Measurements from ENCODE around the gene PAK1. TPM values are rescaled to one million over a fixed set of nuclear protein-coding genes. Genes with fewer than 3 reads are reported as not detected.

Gene PAK1
- total and polyA plus RNA-seq, 9 of the 15 experiments (the other 6 are each of a cell fraction or from before 2014, with no cell fraction given), result 0.52 to 11.7 (median 1.9) TPM

GRCh38 chr11:77299528-77299993, 174.3 kb downstream of the PAK1 start (continued):
- TF ChIP-seq ZNF124 (CRISPR knock-in tag; IDR thresholded peaks at IDR 0.05) (no peak), NR2C2 (CRISPR knock-in tag; IDR thresholded peaks at IDR 0.05) (no peak), NR2C2 (tag; IDR thresholded peaks at IDR 0.05) (peak; percentile 59), ARID1B (IDR thresholded peaks at IDR 0.05) (peak; percentile 73), FOXK1 (CRISPR knock-in tag; IDR thresholded peaks at IDR 0.05; ENCODE audit: borderline replicate concordance) (no peak), SOX6 (IDR thresholded peaks at IDR 0.05) (peak; percentile 52; the same call in 1 of the 2 replicates), OTX1 (CRISPR knock-in tag; IDR thresholded peaks at IDR 0.05) (no peak), ZNF175 (CRISPR knock-in tag; IDR thresholded peaks at IDR 0.05; ENCODE audit: low read depth) (0 out of 2 replicates have a peak, but pooled peaks have one; percentile 41), TAL1 (IDR thresholded peaks at IDR 0.05) (no peak), TEAD2 (tag; IDR thresholded peaks at IDR 0.05) (no peak), LEF1 (IDR thresholded peaks at IDR 0.05) (peak; percentile 29; the same call in 1 of the 2 replicates)
- TF ChIP-seq, protein P1, sequence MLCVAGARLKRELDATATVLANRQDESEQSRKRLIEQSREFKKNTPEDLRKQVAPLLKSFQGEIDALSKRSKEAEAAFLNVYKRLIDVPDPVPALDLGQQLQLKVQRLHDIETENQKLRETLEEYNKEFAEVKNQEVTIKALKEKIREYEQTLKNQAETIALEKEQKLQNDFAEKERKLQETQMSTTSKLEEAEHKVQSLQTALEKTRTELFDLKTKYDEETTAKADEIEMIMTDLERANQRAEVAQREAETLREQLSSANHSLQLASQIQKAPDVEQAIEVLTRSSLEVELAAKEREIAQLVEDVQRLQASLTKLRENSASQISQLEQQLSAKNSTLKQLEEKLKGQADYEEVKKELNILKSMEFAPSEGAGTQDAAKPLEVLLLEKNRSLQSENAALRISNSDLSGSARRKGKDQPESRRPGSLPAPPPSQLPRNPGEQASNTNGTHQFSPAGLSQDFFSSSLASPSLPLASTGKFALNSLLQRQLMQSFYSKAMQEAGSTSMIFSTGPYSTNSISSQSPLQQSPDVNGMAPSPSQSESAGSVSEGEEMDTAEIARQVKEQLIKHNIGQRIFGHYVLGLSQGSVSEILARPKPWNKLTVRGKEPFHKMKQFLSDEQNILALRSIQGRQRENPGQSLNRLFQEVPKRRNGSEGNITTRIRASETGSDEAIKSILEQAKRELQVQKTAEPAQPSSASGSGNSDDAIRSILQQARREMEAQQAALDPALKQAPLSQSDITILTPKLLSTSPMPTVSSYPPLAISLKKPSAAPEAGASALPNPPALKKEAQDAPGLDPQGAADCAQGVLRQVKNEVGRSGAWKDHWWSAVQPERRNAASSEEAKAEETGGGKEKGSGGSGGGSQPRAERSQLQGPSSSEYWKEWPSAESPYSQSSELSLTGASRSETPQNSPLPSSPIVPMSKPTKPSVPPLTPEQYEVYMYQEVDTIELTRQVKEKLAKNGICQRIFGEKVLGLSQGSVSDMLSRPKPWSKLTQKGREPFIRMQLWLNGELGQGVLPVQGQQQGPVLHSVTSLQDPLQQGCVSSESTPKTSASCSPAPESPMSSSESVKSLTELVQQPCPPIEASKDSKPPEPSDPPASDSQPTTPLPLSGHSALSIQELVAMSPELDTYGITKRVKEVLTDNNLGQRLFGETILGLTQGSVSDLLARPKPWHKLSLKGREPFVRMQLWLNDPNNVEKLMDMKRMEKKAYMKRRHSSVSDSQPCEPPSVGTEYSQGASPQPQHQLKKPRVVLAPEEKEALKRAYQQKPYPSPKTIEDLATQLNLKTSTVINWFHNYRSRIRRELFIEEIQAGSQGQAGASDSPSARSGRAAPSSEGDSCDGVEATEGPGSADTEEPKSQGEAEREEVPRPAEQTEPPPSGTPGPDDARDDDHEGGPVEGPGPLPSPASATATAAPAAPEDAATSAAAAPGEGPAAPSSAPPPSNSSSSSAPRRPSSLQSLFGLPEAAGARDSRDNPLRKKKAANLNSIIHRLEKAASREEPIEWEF (CRISPR knock-in tag; IDR thresholded peaks at IDR 0.05), result no peak
- TF ChIP-seq, protein P2, sequence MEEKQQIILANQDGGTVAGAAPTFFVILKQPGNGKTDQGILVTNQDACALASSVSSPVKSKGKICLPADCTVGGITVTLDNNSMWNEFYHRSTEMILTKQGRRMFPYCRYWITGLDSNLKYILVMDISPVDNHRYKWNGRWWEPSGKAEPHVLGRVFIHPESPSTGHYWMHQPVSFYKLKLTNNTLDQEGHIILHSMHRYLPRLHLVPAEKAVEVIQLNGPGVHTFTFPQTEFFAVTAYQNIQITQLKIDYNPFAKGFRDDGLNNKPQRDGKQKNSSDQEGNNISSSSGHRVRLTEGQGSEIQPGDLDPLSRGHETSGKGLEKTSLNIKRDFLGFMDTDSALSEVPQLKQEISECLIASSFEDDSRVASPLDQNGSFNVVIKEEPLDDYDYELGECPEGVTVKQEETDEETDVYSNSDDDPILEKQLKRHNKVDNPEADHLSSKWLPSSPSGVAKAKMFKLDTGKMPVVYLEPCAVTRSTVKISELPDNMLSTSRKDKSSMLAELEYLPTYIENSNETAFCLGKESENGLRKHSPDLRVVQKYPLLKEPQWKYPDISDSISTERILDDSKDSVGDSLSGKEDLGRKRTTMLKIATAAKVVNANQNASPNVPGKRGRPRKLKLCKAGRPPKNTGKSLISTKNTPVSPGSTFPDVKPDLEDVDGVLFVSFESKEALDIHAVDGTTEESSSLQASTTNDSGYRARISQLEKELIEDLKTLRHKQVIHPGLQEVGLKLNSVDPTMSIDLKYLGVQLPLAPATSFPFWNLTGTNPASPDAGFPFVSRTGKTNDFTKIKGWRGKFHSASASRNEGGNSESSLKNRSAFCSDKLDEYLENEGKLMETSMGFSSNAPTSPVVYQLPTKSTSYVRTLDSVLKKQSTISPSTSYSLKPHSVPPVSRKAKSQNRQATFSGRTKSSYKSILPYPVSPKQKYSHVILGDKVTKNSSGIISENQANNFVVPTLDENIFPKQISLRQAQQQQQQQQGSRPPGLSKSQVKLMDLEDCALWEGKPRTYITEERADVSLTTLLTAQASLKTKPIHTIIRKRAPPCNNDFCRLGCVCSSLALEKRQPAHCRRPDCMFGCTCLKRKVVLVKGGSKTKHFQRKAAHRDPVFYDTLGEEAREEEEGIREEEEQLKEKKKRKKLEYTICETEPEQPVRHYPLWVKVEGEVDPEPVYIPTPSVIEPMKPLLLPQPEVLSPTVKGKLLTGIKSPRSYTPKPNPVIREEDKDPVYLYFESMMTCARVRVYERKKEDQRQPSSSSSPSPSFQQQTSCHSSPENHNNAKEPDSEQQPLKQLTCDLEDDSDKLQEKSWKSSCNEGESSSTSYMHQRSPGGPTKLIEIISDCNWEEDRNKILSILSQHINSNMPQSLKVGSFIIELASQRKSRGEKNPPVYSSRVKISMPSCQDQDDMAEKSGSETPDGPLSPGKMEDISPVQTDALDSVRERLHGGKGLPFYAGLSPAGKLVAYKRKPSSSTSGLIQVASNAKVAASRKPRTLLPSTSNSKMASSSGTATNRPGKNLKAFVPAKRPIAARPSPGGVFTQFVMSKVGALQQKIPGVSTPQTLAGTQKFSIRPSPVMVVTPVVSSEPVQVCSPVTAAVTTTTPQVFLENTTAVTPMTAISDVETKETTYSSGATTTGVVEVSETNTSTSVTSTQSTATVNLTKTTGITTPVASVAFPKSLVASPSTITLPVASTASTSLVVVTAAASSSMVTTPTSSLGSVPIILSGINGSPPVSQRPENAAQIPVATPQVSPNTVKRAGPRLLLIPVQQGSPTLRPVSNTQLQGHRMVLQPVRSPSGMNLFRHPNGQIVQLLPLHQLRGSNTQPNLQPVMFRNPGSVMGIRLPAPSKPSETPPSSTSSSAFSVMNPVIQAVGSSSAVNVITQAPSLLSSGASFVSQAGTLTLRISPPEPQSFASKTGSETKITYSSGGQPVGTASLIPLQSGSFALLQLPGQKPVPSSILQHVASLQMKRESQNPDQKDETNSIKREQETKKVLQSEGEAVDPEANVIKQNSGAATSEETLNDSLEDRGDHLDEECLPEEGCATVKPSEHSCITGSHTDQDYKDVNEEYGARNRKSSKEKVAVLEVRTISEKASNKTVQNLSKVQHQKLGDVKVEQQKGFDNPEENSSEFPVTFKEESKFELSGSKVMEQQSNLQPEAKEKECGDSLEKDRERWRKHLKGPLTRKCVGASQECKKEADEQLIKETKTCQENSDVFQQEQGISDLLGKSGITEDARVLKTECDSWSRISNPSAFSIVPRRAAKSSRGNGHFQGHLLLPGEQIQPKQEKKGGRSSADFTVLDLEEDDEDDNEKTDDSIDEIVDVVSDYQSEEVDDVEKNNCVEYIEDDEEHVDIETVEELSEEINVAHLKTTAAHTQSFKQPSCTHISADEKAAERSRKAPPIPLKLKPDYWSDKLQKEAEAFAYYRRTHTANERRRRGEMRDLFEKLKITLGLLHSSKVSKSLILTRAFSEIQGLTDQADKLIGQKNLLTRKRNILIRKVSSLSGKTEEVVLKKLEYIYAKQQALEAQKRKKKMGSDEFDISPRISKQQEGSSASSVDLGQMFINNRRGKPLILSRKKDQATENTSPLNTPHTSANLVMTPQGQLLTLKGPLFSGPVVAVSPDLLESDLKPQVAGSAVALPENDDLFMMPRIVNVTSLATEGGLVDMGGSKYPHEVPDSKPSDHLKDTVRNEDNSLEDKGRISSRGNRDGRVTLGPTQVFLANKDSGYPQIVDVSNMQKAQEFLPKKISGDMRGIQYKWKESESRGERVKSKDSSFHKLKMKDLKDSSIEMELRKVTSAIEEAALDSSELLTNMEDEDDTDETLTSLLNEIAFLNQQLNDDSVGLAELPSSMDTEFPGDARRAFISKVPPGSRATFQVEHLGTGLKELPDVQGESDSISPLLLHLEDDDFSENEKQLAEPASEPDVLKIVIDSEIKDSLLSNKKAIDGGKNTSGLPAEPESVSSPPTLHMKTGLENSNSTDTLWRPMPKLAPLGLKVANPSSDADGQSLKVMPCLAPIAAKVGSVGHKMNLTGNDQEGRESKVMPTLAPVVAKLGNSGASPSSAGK (IDR thresholded peaks at IDR 0.05), result no peak
